GM12864 (cell line): ENCODE measurements around the gene TMEM106C.

ENCODE experiments used
- DNase-seq: peaks from one replicate; pipeline ENCODE4 v3.0.0-alpha.2; 2011; ENCODE audit warnings: low read depth
- H3K4me3 ChIP-seq: 2 replicates; pipeline ENCODE4 v1.5.1; 2011; ENCODE audit warnings: mild to moderate bottlenecking, low read depth, low read length, control low read depth
- CTCF ChIP-seq: IDR thresholded peaks from 2 replicates; pipeline ENCODE4 v1.5.1; 2011; ENCODE audit warnings: low read depth, mild to moderate bottlenecking, moderate library complexity, low read length, control low read depth, inconsistent platforms; ENCODE audit errors: missing control alignments

The TMEM106C gene

GRCh38 chr12:47983541-47984115, 20.2 kb downstream of the TMEM106C start:
- no peak for TF ChIP-seq CTCF
- H3K4me3 ChIP-seq, result no peak overlapping the region

GRCh38 chr12:47984331-47984801, 21.0 kb downstream of the TMEM106C start:
- no peak for DNase-seq
- TF ChIP-seq CTCF, result no peak
- no peak overlapping the region for H3K4me3 ChIP-seq

More at GRCh38 chr12:47983541-47984115, 20.2 kb downstream of the TMEM106C start:
- DNase-seq, result no peak

- DNase-seq, result no peak
- TF ChIP-seq CTCF, result no peak
- H3K4me3 ChIP-seq, result no peak overlapping the region
Measured at GRCh38 chr12:47985596-47986290, 22.3 kb downstream of the TMEM106C start.

GRCh38 chr12:47986291-47986660, 22.9 kb downstream of the TMEM106C start:
- H3K4me3 ChIP-seq, result no peak overlapping the region
- TF ChIP-seq CTCF, result no peak
- no peak for DNase-seq

- no peak for DNase-seq
- H3K4me3 ChIP-seq, result no peak overlapping the region
- no peak for TF ChIP-seq CTCF
Measured at GRCh38 chr12:47986832-47987231, 23.4 kb downstream of the TMEM106C start.

- DNase-seq, result no peak
- TF ChIP-seq CTCF, result no peak
- no peak overlapping the region for H3K4me3 ChIP-seq
Measured at GRCh38 chr12:47987411-47988072, 24.1 kb downstream of the TMEM106C start.
